Adrenal gland (tissue), 12 donors: ENCODE measurements around the gene ADIPOR2. TPM values are rescaled to one million over a fixed set of nuclear protein-coding genes. Genes with fewer than 3 reads are reported as not detected.
A peak's percentile ranks its signal among the peaks of the same experiment; 100 is the strongest.

Experiments used
- DNase-seq, 7 donors: peaks; one replicate each; pipeline ENCODE4 v3.0.0-alpha.2; 2019 to 2020
- H3K27ac ChIP-seq, 5 donors: fragments of 200-600 bp; sonication (generic) in 4 of 5; 1 replicate in 3 of 5; 2 replicates in 2 of 5; pipeline versions ENCODE4 v1.5.1 to v1.8.0; 2016 to 2020; ENCODE audit warnings: mild to moderate bottlenecking in 1 of 5
- H3K27me3 ChIP-seq: fragments of 200-600 bp; 2 replicates; pipeline ENCODE4 v1.8.0; 2021
- H3K36me3 ChIP-seq, 2 donors: fragments of 200-600 bp; replicated peaks in 1 of 2; 1 replicate in 1 of 2; 2 replicates in 1 of 2; pipeline versions ENCODE4 v1.5.1 to v1.8.0; 2018 to 2022
- H3K4me1 ChIP-seq, 2 donors: fragments of 200-600 bp; replicated peaks in 1 of 2; 1 replicate in 1 of 2; 2 replicates in 1 of 2; pipeline versions ENCODE4 v1.5.1 to v1.8.0; 2018 to 2021
- H3K4me3 ChIP-seq, 4 donors: fragments of 200-600 bp; sonication (generic) in 3 of 4; one replicate each; pipeline ENCODE4 v1.5.1; 2016 to 2018
- H3K9me3 ChIP-seq, 3 donors: fragments of 200-600 bp; sonication (generic) in 1 of 3; replicated peaks in 1 of 3; 1 replicate in 2 of 3; 2 replicates in 1 of 3; pipeline versions ENCODE4 v1.5.1 to v1.8.0; 2016 to 2021
- CTCF ChIP-seq, 6 experiments: fragments of 450-650 bp in 4 of 6; fragments of 200-600 bp in 2 of 6; sonication (generic) in 1 of 6; IDR thresholded peaks; 1 replicate in 5 of 6; 2 replicates in 1 of 6; pipeline versions ENCODE4 v1.5.1 to v1.8.0; 2016 to 2021; ENCODE audit warnings: antibody characterized with exemption in 6 of 6, mild to moderate bottlenecking in 2 of 6, moderate library complexity in 1 of 6
- POLR2A ChIP-seq, 2 donors: fragments of 450-650 bp; IDR thresholded peaks; one replicate each; pipeline ENCODE4 v1.6.1; 2017; ENCODE audit warnings: antibody characterized with exemption in 2 of 2, mild to moderate bottlenecking in 2 of 2, moderate library complexity in 1 of 2
- WGBS, 4 donors: extraction: QIAGEN DNeasy Blood & Tissue Kit in 2 of 4; methylation state at CpG; one replicate each; pipeline versions ENCODE4 v1.1.5 to v1.1.7; 2013 to 2017; 5-methylcytosine and 5-hydroxymethylcytosine counted together
- intact Hi-C, 2 donors: fragments of 100-400 bp; cut with DNase I; formaldehyde crosslinking; loops; one replicate each; pipeline versions ENCODE4 v1.14.1 to v1.15.0; 2022 to 2023
- polyA plus RNA-seq, 3 donors: library from polyadenylated mRNA; stranded (reverse); fragments of 200-250 nt in 2 of 3; fragments of 350-450 nt in 1 of 3; fragmentation: Illumina TruSeq in 1 of 3; extraction: RNeasy Lipid Tissue Mini Kit (QIAGEN cat#74804) in 1 of 3; gene quantifications; one replicate each; pipeline ENCODE4 v1.2.3, GENCODE V29; 2013 to 2014
- total RNA-seq, 9 donors: library from RNA; depleted of rRNA in 4 of 9; stranded (reverse); fragments of >200 nt in 4 of 9; fragments of 120-200 nt in 1 of 9; fragmentation: NEBNext Ultra II Directional in 1 of 9; extraction: Animal tissue kit (Norgen Biotek cat#: 25700) in 1 of 9; gene quantifications; one replicate each; pipeline versions ENCODE4 v1.1.0 to v1.2.4, GENCODE V29; 2013 to 2023
- donor health status: healthy with polysubstance abuse.
- donor health status: Bipolar disorder and iron deficiency.
- donor health status: DM: yes; HTN: yes; CAD: no.
- donor health status: DM: no; HTN: no; CAD: no.
- donor health status: DM: no; HTN: no; CAD: no.
- donor health status: DM: yes; HTN: yes; CAD: no.

The ADIPOR2 gene
- total and polyA plus RNA-seq, 12 donors, result 46.2 to 214 (median 98.6) TPM

- intact Hi-C loops, result no loop called here
- no peak overlapping the region for H3K27ac ChIP-seq
- TF ChIP-seq POLR2A (IDR thresholded peaks at IDR 0.05) (no peak), CTCF (IDR thresholded peaks at IDR 0.05) (no peak)
- no peaks in the 10 kb centered on the region for H3K9me3 ChIP-seq
- H3K27me3 ChIP-seq, result no peaks in the 10 kb centered on the region
- 58 to 65% (median 62%) methylated on average over 2 of the region's 2 CpGs for WGBS, 4 donors
- no peak overlapping the region for H3K4me3 ChIP-seq
- peaks cover 0 to 26% of the 10 kb centered on the region in 2 donors for H3K4me1 ChIP-seq
- DNase-seq, result no peak
- peaks cover 0 to 44% of the 10 kb centered on the region in 2 donors for H3K36me3 ChIP-seq
Measured at GRCh38 chr12:1782215-1782614, 91.3 kb downstream of the ADIPOR2 start.

GRCh38 chr12:1787714-1788113 lies 96.8 kb downstream of the ADIPOR2 start:
- DNase-seq, result no peak
- Histone ChIP-seq H3K4me1 (peaks cover 0 to 10% of the 10 kb centered on the region in 2 donors), H3K4me3 (no peak overlapping the region), H3K27ac (no peak overlapping the region), H3K27me3 (no peaks in the 10 kb centered on the region), H3K36me3 (peaks cover 0 to 32% of the 10 kb centered on the region in 2 donors), H3K9me3 (no peaks in the 10 kb centered on the region)
- intact Hi-C loops, result loop anchor here in 1 of 2 donors (2.0 kb wide), 1 partner anchor 133 kb away; no protein-coding TSS in a partner anchor
- no peak for TF ChIP-seq CTCF (IDR thresholded peaks at IDR 0.05)
- no peak for TF ChIP-seq POLR2A (IDR thresholded peaks at IDR 0.05)
- 73 to 89% (median 79%) methylated on average over 6 of the region's 6 CpGs for WGBS, 4 donors

- peaks cover 0 to 18% of the 10 kb centered on the region in 2 donors for H3K36me3 ChIP-seq
- TF ChIP-seq CTCF (IDR thresholded peaks at IDR 0.05) (no peak), POLR2A (IDR thresholded peaks at IDR 0.05) (no peak)
- peaks cover 2 to 5% of the 10 kb centered on the region in 2 donors for H3K4me1 ChIP-seq
- no peak for DNase-seq
- 64 to 78% (median 69%) methylated on average over 6 to 7 of the region's 7 CpGs for WGBS, 4 donors
- intact Hi-C loops, result loop anchor here (2.0 to 10.0 kb wide), 2 partner anchors 138 to 794 kb away; no protein-coding TSS in a partner anchor
- H3K27ac ChIP-seq, result no peak overlapping the region
- no peaks in the 10 kb centered on the region for H3K9me3 ChIP-seq
- no peaks in the 10 kb centered on the region for H3K27me3 ChIP-seq
- no peak overlapping the region for H3K4me3 ChIP-seq
Measured at GRCh38 chr12:1790444-1790843, 99.6 kb downstream of the ADIPOR2 start.

- Histone ChIP-seq H3K4me1 (peaks cover 7 to 10% of the 10 kb centered on the region in 2 donors), H3K9me3 (no peaks in the 10 kb centered on the region), H3K27ac (no peak overlapping the region), H3K27me3 (no peaks in the 10 kb centered on the region), H3K36me3 (peaks cover 0 to 10% of the 10 kb centered on the region in 2 donors), H3K4me3 (no peak overlapping the region)
- intact Hi-C loops, result loop anchor here (2.0 to 10.0 kb wide), 2 partner anchors 138 to 794 kb away; no protein-coding TSS in a partner anchor
- WGBS, 4 donors, result 28 to 33% (median 31%) methylated on average over 10 of the region's 10 CpGs
- DNase-seq, result peak in 6 of 7 donors; percentile 62 to 90 (median 80)
- TF ChIP-seq CTCF (IDR thresholded peaks at IDR 0.05) (peak; percentile 44 to 90 (median 86)), POLR2A (IDR thresholded peaks at IDR 0.05) (no peak)
Measured at GRCh38 chr12:1791104-1791841, 100.4 kb downstream of the ADIPOR2 start.
